GM12801 (cell line): ENCODE results near the gene IMMP2L.

Experiments
- TF ChIP-seq, protein P1 (sequence below): IDR thresholded peaks from one replicate; pipeline ENCODE4 v1.5.1; 2011; ENCODE audit warnings: control low read depth; ENCODE audit not compliant: insufficient read length; ENCODE audit errors: extremely low read depth

Gene IMMP2L

DNA sequence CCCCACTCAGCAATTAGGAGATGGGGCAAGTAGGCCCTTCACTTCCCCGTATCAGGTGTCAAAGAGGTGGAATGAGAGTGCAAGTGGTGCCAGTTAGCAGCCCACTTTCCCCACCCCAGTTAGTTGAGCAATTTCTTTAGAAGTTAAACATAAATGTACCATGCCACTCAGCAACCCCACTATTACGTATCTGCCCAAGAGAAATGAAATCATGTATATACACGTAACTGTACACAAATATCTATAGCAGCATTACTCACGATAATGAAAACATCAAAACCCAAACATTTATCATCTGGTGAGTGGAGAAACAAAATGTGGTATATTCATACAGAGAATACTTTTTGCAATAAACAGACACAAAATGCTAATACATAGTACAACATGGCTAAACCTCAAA lies 50.4 kb downstream of the IMMP2L start:
- TF ChIP-seq, protein P1, sequence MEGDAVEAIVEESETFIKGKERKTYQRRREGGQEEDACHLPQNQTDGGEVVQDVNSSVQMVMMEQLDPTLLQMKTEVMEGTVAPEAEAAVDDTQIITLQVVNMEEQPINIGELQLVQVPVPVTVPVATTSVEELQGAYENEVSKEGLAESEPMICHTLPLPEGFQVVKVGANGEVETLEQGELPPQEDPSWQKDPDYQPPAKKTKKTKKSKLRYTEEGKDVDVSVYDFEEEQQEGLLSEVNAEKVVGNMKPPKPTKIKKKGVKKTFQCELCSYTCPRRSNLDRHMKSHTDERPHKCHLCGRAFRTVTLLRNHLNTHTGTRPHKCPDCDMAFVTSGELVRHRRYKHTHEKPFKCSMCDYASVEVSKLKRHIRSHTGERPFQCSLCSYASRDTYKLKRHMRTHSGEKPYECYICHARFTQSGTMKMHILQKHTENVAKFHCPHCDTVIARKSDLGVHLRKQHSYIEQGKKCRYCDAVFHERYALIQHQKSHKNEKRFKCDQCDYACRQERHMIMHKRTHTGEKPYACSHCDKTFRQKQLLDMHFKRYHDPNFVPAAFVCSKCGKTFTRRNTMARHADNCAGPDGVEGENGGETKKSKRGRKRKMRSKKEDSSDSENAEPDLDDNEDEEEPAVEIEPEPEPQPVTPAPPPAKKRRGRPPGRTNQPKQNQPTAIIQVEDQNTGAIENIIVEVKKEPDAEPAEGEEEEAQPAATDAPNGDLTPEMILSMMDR = no peak

GRCh38 chr7:111510584-111511378 lies 51.5 kb downstream of the IMMP2L start:
- TF ChIP-seq, protein P1 = no peak

GRCh38 chr7:111510062-111510461 lies 52.2 kb downstream of the IMMP2L start:
- TF ChIP-seq, protein P1 = no peak

GRCh38 chr7:111509288-111509687 lies 53.0 kb downstream of the IMMP2L start:
- TF ChIP-seq, protein P1 = no peak

DNA sequence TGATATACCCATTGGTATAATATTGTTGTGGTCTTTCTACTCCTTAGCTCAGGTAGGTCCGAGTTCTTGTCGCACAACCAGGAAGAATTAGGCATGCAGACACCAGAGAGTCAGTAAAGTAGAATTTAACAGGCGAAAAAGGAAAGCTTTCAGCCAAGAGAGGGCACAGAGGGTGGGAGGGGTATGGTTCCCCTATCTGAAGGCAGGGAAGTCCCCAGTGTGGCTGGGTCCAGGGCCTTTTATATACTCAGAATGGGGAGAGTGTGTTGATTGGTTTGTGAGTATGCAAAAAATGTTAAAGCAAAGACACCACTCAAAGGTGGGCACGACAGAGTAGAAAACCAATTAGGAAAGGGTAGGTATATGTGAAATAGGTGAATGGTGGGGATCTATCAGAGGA lies 53.9 kb downstream of the IMMP2L start:
- TF ChIP-seq, protein P1 = no peak

DNA sequence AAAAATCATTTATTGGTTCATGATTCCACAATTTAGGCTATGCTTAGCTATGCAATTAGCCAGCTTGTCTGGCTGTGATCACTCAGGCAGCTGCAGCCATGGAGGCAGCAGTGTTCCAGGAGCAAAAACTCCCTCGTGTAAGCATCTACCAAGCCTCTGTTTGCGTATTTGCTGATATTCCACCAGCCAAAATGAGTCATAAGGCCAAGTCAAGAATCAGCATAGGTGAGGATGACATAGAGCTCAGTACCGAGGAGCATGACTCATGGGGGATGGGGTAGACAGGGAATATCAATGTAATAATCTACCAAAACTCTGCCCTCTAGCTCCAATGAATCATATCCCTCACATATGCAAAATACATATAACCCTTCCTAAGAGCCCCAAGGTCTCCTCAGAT lies 63.3 kb downstream of the IMMP2L start:
- TF ChIP-seq, protein P1 = no peak

DNA sequence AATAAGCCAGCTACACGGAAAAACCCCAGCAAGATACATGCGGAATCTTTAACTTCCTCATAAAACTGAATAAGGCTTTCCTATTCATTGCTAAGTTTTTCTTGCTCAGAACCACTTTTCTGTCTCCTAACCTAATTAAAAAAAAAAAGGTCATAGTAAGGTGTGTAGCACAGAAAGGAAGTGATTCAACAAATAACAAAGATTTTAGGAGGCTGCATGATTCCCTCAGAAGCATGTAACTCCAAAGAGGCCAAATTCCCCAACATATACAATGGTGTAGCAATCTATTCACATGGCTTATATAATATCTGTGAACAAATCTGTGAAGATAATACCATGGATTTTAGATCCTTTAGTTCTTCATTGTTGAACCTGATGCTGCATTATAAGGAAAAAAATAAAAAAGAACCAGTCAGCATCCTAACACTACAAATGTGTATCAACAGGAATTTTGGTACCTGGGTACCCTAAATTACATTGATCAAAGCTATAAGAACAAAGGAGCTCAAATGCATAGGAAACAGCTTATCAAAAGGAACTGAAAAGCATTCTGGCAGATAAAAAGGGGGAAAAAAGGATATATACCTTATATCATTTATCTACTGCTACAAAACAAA lies 63.8 kb downstream of the IMMP2L start:
- TF ChIP-seq, protein P1 = no peak
